HUES48 (cell line): Measurements from ENCODE around the gene FAM181B.

Experiments used
- H3K27ac ChIP-seq: one replicate; pipeline ENCODE4 v1.7.0; 2013; ENCODE audit warnings: low read depth, low read length, inconsistent platforms
- H3K27me3 ChIP-seq: 2 replicates; pipeline ENCODE4 v1.6.1; 2013; ENCODE audit warnings: mild to moderate bottlenecking, low read length; ENCODE audit not compliant: control insufficient read depth, insufficient read depth
- H3K36me3 ChIP-seq: 2 replicates; pipeline ENCODE4 v1.6.1; 2013; ENCODE audit warnings: low read length; ENCODE audit not compliant: control insufficient read depth, insufficient read depth
- H3K4me1 ChIP-seq: 2 replicates; pipeline ENCODE4 v1.6.1; 2013; ENCODE audit warnings: mild to moderate bottlenecking, low read length; ENCODE audit not compliant: control insufficient read depth, insufficient read depth
- H3K4me3 ChIP-seq: 2 replicates; pipeline ENCODE4 v1.5.1; 2013; ENCODE audit warnings: mild to moderate bottlenecking, low read depth, low read length
- H3K9ac ChIP-seq: 2 replicates; pipeline ENCODE4 v1.6.1; 2013; ENCODE audit warnings: mild to moderate bottlenecking, low read depth, low read length, moderate library complexity
- H3K9me3 ChIP-seq: 2 replicates; pipeline ENCODE4 v1.6.1; 2013; ENCODE audit warnings: low read length; ENCODE audit not compliant: control insufficient read depth, insufficient read depth

Gene FAM181B

DNA sequence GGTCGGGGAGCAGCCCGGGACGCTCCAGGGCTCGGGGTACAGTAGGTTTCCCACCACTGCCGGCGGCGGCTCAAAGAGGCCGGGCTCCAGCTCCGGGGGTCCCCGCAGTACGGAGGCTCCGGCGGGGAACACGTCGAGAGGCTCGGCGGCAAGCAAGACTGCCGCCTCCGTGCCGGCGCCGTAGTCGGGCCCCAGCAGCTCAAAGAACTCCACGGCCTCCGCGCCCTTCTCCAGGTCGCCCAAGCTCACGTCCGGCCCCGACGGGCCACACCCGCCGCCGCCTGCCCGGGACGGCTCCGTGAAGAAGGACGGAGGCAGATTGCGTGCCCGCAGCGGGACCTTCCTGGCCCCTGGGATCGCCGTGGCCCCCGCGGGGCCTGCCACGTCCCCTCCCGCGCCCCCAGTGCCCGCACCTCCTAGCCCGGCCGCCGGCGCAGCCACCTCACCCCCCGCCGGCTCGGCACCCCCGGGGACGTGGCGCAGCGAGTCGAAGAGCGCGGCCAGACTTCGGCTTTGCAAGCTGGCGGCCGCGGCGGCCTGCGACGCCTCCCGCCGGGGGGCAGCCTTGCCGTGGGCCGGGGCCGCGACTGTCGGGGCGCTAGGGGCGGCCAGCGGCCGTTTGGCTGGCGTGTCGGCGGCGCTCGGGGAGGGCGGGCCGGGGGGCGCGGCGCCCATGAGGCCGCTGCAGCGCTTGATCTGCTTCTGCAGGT, 775 bp downstream of the FAM181B start:
- Histone ChIP-seq H3K4me3 (peak overlapping the region; percentile 73), H3K27ac (no peak overlapping the region), H3K36me3 (no peaks in the 10 kb centered on the region), H3K9me3 (no peaks in the 10 kb centered on the region), H3K27me3 (peaks cover 60% of the 10 kb centered on the region), H3K4me1 (peaks cover 24% of the 10 kb centered on the region), H3K9ac (no peak overlapping the region; the same call in 1 of the 2 replicates)

DNA sequence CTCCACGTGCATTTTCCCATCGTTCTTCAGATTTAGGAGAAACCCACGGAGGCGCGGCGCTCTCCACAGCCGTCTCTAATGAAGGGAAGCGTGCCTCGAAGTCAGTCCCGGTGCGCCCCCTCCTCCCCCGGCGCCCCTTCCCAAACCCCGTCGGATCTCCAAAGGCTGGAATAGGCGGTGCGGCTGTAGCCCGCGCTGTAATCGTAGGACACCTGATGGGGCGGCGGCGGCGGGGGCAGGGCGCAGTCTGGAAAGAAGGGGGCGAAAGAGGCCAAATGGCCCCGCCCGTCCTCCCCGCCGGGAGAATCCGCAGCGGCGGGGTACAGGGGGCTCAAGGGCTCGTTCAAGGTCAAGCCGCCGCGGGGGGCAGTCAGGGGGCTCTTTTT, 1.3 kb downstream of the FAM181B start:
- no peaks in the 10 kb centered on the region for H3K36me3 ChIP-seq
- no peak overlapping the region for H3K9ac ChIP-seq
- H3K9me3 ChIP-seq = no peaks in the 10 kb centered on the region
- H3K27me3 ChIP-seq = peaks cover 60% of the 10 kb centered on the region
- peak overlapping the region; percentile 73 for H3K4me3 ChIP-seq
- H3K27ac ChIP-seq = no peak overlapping the region
- peaks cover 21% of the 10 kb centered on the region for H3K4me1 ChIP-seq

DNA sequence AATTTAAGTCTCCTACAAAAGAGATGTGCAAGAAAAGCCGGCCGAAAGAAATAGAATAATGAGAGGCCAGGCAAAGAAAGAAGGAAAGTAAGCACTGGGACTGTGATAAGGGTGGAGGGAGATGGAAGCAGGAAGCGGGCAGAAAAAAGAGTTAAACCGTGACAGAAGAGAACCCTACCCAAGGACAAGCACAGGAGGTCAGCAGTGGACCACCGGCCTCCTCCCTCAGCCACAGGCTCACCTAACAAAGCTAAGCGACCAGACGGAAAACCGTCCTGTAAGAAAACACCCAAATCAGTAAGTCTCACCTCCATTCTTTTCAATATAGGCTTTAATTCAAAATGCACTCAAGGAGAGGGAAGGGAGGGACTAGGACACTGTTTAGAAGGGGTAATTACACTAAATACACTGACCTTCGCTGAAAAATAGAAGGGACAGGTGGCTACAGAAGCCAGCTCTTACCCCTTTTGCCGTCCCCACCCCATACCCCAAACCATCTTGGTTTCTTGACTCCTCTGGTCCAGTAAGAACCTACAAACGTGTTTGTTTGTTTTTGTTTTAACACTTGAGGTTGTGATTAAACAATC, 1.9 kb downstream of the FAM181B start:
- Histone ChIP-seq H3K27me3 (peaks cover 60% of the 10 kb centered on the region), H3K27ac (no peak overlapping the region), H3K4me1 (peaks cover 21% of the 10 kb centered on the region), H3K4me3 (peak overlapping the region; percentile 73), H3K9ac (no peak overlapping the region), H3K9me3 (no peaks in the 10 kb centered on the region), H3K36me3 (no peaks in the 10 kb centered on the region)

DNA sequence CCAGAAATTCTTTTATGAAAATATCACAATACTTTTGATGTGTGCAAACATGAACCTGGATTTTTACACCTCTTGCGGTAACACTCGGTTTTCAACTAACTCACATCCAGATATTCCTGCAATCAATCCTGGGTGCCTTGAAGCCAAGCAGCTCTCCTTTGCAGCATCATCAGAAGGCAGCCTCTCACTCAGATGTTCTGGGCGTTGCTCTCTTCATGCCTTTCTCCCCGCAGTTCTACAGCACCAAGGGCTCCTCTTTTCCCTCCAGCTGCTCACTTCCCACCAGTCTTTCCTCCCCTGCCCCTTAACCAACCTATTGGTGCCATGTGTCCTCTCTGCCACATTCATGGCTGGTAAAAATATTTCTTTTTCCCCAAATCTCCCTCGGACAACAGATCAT, 2.9 kb downstream of the FAM181B start:
- no peaks in the 10 kb centered on the region for H3K9me3 ChIP-seq
- no peak overlapping the region for H3K4me3 ChIP-seq
- no peaks in the 10 kb centered on the region for H3K36me3 ChIP-seq
- peaks cover 21% of the 10 kb centered on the region for H3K4me1 ChIP-seq
- peaks cover 60% of the 10 kb centered on the region for H3K27me3 ChIP-seq
- H3K27ac ChIP-seq = no peak overlapping the region
- no peak overlapping the region for H3K9ac ChIP-seq

- no peaks in the 10 kb centered on the region for H3K9me3 ChIP-seq
Measured at GRCh38 chr11:82730286-82730685, 3.4 kb downstream of the FAM181B start.

GRCh38 chr11:82724026-82724425, 9.6 kb downstream of the FAM181B start:
- Histone ChIP-seq H3K36me3 (no peaks in the 10 kb centered on the region), H3K4me3 (no peak overlapping the region), H3K27me3 (no peaks in the 10 kb centered on the region; the same call in 1 of the 2 replicates), H3K9ac (no peak overlapping the region), H3K4me1 (no peaks in the 10 kb centered on the region), H3K27ac (no peak overlapping the region), H3K9me3 (no peaks in the 10 kb centered on the region)

More at GRCh38 chr11:82730286-82730685, 3.4 kb downstream of the FAM181B start:
- Histone ChIP-seq H3K4me3 (no peak overlapping the region), H3K4me1 (peaks cover 21% of the 10 kb centered on the region), H3K36me3 (no peaks in the 10 kb centered on the region), H3K27me3 (peaks cover 59% of the 10 kb centered on the region), H3K9ac (no peak overlapping the region), H3K27ac (no peak overlapping the region)

DNA sequence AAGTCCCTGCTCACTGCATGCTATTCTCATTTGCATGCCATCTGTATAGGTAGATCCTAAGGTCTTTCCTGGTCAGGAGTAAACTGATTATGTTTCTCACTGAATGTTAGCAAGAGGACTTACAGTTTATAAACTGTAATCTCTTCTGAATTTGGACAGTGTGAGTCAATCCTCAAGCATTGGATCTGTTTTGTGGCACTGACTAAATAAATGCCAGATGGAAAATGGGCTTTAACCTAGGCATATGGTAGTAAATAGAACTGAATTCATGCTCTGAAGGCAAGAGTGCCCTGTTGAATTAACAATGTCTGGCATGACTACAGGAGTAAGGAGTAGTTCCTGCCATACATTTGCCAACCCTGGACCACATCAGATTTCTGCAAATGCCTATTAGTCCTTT, 11.4 kb downstream of the FAM181B start:
- Histone ChIP-seq H3K36me3 (no peaks in the 10 kb centered on the region), H3K4me3 (no peak overlapping the region), H3K4me1 (peaks cover 3% of the 10 kb centered on the region; the same call in 1 of the 2 replicates), H3K9ac (no peak overlapping the region), H3K27ac (no peak overlapping the region), H3K27me3 (no peaks in the 10 kb centered on the region), H3K9me3 (no peaks in the 10 kb centered on the region)

DNA sequence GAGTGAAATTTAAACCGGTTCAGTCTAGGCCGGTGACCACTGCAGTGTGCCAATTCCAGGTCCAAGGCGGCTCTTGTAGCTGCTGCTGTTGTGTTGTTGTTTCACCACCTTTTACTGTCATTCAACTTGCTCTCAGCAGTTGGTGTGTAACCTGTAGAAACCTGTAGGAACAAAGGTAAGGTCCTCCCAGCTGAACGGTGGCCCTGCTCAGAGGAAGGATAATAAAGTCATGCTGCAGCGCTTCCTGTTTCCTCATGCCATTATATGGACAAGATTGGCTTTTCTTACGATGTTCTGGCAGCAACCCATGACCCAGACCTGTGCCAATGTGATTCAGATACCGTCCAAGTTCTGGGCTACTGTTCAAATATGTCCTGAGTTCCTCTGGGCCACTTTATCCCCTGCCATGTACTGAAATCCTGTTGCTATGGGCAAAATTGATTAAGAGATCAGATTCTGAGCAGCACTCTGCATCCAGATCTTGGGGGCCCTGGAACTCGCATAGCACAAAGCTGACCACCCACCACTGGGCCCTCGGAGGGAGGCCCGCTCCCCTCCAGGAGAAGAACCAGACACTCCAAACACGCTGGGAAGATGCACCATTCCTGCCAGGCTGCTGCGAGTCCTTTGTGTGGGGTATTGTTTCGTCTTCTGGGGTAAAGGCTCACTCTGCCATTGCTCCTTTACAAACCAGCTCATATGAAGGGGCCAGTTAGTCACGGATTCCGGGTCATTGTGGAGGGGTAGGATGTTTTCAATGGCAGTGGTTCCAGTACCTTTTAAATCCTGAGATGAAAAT, 13.2 kb downstream of the FAM181B start:
- Histone ChIP-seq H3K9me3 (no peaks in the 10 kb centered on the region), H3K4me1 (peaks cover 3% of the 10 kb centered on the region; the same call in 1 of the 2 replicates), H3K36me3 (no peaks in the 10 kb centered on the region), H3K9ac (no peak overlapping the region), H3K27me3 (no peaks in the 10 kb centered on the region), H3K4me3 (no peak overlapping the region), H3K27ac (no peak overlapping the region)

- no peaks in the 10 kb centered on the region for H3K9me3 ChIP-seq
- peaks cover 5% of the 10 kb centered on the region; the same call in 1 of the 2 replicates for H3K4me1 ChIP-seq
- no peaks in the 10 kb centered on the region for H3K27me3 ChIP-seq
- H3K36me3 ChIP-seq = no peaks in the 10 kb centered on the region
- H3K27ac ChIP-seq = no peak overlapping the region
- H3K4me3 ChIP-seq = no peak overlapping the region
- H3K9ac ChIP-seq = no peak overlapping the region
Measured at GRCh38 chr11:82719361-82720105, 14.1 kb downstream of the FAM181B start.

- Histone ChIP-seq H3K27me3 (peaks cover under 1% of the 10 kb centered on the region; the same call in 1 of the 2 replicates), H3K4me1 (peaks cover 6% of the 10 kb centered on the region; the same call in 1 of the 2 replicates), H3K36me3 (no peaks in the 10 kb centered on the region), H3K27ac (no peak overlapping the region), H3K4me3 (no peak overlapping the region), H3K9ac (no peak overlapping the region), H3K9me3 (no peaks in the 10 kb centered on the region)
Measured at GRCh38 chr11:82718821-82719220, 14.8 kb downstream of the FAM181B start.
